NCI-H187 treated with DMSO at 0.1 percent for 48 hours (cell line): ENCODE measurements around the gene CRISPLD2.

Experiments used
- DNase-seq: peaks from one replicate; lab custom pipeline; 2025; lab: John Stamatoyannopoulos, UW

Gene CRISPLD2

GRCh38 chr16:84957792-84958191 lies 138.0 kb downstream of the CRISPLD2 start:
- no peak for DNase-seq
